Embryonic facial prominence (tissue), 1 donor: ENCODE results near the gene CGB2.
"Not testable (repeated sequence)": the region's sequence is repeated elsewhere in the genome, so short reads cannot be mapped to it uniquely, and the experiment has no call there.

Experiments used
- DNase-seq: peaks from one replicate; pipeline ENCODE4 v3.0.0-alpha.2; 2016; ENCODE audit errors: extremely low spot score

CGB2 gene

GRCh38 chr19:49067554-49067953 lies 35.9 kb downstream of the CGB2 start:
- no peak for DNase-seq

- no peak for DNase-seq
Measured at GRCh38 chr19:49069026-49069425, 37.3 kb downstream of the CGB2 start.

- DNase-seq: no peak
Measured at GRCh38 chr19:49070416-49070815, 38.7 kb downstream of the CGB2 start.

GRCh38 chr19:49071860-49072547 lies 40.3 kb downstream of the CGB2 start:
- DNase-seq: no peak

- no peak for DNase-seq
Measured at GRCh38 chr19:49073514-49074378, 42.1 kb downstream of the CGB2 start.

GRCh38 chr19:49074869-49075268 lies 43.2 kb downstream of the CGB2 start:
- not testable (repeated sequence) for DNase-seq

GRCh38 chr19:49080392-49080791 lies 48.7 kb downstream of the CGB2 start:
- DNase-seq: no peak

GRCh38 chr19:49081273-49081672 lies 49.6 kb downstream of the CGB2 start:
- no peak for DNase-seq
